ENCODE measurements around the gene KCNQ2.

DNA sequence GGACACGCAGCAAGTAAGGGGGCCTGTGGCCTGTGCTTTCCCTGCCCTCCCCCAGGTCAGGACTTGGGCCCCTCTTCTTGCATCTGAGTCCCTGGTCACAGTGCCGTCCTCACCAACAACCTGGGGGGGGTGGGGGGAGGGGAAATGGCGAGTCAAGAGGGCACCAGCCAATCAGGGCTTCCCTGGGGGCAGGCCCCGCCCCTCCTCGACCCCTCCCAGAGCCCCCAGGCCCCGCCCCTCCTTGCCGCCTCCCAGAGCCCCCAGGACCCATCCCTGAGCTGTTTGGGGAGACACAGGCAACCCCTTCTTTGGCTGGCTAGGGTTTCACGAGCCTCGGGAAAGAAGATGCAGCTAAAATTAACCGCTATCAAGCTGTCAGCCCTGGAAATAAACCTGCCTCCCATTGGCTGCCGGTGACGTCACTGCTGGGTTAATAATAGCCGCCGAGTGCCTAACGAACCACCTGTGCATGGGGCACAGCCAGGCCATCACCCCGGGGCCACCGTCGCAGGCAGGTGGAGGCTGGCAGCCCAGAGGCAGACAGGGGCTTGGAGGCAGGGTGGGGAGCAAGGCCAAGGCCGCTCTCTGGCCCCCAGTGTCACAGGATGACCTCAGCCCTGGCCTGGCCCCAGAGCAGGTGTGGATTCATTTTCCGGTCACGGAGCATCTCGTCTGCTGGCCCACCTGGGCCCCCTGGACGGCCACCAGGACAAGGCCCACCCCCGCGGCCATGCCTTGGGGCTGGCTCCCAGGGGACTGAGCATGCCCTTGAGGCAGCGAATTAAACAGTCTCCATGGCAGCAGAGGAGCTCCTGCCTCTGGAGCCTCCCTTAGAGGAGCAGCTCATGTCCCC, 29.6 kb upstream of the KCNQ2 start:
- TF ChIP-seq CTCF (IDR thresholded peaks at IDR 0.05; ENCODE audit: low read depth, low read length, poor library complexity, severe bottlenecking) (no peak), EZH2phosphoT487 (IDR thresholded peaks at IDR 0.05; ENCODE audit: borderline replicate concordance, low read length) (no peak)
